GM12874 (cell line): ENCODE measurements around the gene ZFPM1.

ENCODE experiments used
- TF ChIP-seq, protein P1 (sequence below): IDR thresholded peaks from 2 replicates; pipeline ENCODE4 v1.5.1; 2011; ENCODE audit warnings: low read depth, mild to moderate bottlenecking, control low read depth, low read length, moderate library complexity; ENCODE audit not compliant: insufficient read depth

ZFPM1 gene

DNA sequence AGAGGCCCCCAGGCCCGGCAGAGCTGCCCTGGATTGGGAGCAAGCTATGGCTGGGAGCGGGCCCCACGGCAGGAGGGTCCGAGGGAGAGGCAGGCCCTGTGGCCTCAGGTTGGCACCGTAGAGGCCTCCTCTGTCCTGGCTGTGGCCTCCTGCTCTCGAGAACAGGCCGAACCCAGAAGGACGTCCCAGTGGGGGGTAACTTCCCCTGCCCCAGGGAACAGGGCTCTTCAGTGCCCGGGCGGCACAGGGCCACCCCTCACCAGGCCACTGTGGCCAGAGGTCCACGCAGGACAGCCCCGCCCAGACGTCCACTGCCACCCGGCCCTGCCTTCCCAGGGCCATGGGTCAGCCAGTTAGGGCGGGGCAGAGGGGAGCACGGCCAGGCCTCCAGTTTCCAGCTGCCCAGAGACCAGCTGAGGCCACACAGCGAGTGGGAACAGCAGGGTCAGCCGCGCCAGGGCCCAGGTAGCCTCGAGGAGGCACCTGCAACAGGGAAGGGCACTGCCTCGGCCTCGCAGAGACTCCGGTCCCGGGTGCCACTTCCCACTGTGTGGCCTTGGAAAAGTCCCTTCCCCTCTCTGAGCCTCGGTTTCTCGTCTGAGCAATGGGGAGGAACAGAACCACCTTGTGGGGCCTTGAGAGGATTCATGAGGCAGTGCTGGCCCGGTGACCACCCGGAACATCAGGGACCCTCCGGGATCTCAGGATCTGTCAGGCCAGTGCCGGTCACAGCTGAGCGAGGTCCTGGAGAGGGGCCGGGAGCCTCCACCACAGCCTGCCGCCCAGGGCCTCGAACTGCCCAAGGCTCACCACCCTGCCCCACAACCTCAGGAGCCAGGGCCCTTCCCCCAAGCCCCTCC, 38.3 kb upstream of the ZFPM1 start:
- TF ChIP-seq, protein P1, sequence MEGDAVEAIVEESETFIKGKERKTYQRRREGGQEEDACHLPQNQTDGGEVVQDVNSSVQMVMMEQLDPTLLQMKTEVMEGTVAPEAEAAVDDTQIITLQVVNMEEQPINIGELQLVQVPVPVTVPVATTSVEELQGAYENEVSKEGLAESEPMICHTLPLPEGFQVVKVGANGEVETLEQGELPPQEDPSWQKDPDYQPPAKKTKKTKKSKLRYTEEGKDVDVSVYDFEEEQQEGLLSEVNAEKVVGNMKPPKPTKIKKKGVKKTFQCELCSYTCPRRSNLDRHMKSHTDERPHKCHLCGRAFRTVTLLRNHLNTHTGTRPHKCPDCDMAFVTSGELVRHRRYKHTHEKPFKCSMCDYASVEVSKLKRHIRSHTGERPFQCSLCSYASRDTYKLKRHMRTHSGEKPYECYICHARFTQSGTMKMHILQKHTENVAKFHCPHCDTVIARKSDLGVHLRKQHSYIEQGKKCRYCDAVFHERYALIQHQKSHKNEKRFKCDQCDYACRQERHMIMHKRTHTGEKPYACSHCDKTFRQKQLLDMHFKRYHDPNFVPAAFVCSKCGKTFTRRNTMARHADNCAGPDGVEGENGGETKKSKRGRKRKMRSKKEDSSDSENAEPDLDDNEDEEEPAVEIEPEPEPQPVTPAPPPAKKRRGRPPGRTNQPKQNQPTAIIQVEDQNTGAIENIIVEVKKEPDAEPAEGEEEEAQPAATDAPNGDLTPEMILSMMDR, result no peak

DNA sequence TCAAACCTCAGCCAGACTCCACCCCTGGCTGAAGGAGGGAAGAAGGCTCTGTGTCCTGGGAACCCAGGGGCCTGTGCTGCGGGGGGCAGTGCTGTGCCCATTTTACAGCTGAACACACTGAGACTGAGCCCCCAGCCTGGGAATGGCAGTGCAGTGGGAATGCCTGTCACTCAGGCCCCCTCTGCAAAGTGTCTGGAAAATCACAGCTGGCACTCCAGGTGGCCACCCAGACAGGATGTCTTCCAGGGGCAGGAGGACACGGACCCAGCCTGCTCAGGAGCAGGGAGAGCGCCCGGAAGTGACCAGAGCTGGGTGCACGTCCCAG, 37.7 kb upstream of the ZFPM1 start:
- TF ChIP-seq, protein P1, result no peak

DNA sequence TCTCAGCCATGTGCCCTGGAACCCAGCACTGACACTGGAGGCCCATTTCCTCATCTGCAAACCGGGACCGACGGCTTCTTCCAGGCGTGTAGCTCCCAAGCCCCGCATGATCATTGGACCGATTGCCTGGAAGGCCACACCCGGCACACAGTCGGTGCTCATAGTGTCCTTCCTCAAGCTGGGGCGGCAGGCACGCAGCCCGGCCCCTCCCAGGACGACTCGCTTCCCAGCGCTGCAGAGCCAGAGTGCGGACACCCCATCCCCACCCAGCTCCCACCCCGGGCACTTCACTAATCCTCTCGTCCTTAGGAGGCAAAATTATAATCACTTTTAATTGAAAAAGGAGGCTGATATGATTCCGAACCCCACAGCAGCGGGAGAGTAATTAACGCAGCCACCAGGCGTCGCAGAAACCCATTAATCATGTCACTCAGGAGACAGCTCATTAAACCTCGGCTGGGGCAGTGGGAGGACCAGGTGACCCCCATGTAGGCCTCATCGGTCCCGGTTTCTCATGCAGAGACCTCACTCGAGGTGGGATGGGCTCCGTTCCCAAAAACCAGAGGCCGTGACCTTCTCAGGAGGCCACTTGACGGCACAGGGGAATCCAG, 37.3 kb upstream of the ZFPM1 start:
- TF ChIP-seq, protein P1, result no peak

GRCh38 chr16:88416686-88417085, 36.4 kb upstream of the ZFPM1 start:
- TF ChIP-seq, protein P1, result no peak

- TF ChIP-seq, protein P1, result no peak
Measured at GRCh38 chr16:88417684-88418476, 35.2 kb upstream of the ZFPM1 start.

DNA sequence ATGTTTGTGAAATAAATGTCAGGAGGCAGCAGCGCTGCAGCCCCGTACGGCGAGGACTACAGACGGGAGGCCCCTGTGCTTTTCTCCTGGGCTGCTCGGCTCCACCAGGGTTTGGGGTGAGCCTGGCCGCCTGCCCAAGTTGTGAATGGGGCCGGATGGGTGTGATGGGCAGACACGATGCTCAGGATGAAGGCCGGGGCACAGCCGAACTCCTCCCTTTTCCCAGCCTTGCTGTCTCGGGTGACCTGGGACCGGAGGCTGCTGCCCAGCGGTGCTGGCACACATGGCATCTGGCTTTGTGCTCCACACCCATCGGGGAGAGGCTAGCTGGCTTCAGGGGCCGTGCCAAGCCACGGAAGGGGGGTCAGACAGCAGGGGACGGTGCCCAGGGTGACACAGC, 34.2 kb upstream of the ZFPM1 start:
- TF ChIP-seq, protein P1, result no peak

DNA sequence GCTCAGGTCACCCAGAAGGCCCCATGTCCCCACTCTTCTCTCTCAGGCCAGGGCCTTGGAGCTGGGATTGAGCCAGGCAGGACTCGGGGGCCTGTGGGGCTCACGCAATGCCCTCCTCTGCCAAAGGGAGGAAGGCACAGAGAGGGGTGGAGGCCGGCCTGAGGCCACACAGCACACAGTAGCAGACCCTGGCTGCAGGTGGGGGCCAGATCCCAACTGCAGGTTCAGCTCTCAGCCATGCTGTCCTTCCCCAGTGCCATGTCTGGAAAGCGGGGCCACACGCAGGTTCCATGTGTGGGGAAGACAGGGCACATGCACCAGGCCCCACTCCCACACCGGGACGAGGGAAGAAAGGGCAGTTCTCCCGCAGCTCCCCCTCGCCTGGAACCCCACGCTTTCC, 33.3 kb upstream of the ZFPM1 start:
- TF ChIP-seq, protein P1, result no peak
